Suprapubic skin (tissue), 4 donors: ENCODE data around the gene ATP13A3. TPM values are rescaled to one million over a fixed set of nuclear protein-coding genes. Genes with fewer than 3 reads are reported as not detected.
"Not testable (repeated sequence)": the region's sequence is repeated elsewhere in the genome, so short reads cannot be mapped to it uniquely, and the experiment has no call there.

Source experiments
- DNase-seq, 2 donors: peaks; one replicate each; pipeline ENCODE4 v3.0.0-alpha.2; 2019; ENCODE audit warnings: low spot score in 2 of 2
- H3K27ac ChIP-seq: fragments of 200-600 bp; sonication (generic); one replicate; pipeline ENCODE4 v1.5.1; 2019
- H3K27me3 ChIP-seq: fragments of 200-600 bp; sonication (generic); one replicate; pipeline ENCODE4 v1.5.1; 2019
- H3K36me3 ChIP-seq: fragments of 200-600 bp; sonication (generic); one replicate; pipeline ENCODE4 v1.5.1; 2019
- H3K4me1 ChIP-seq: fragments of 200-600 bp; sonication (generic); one replicate; pipeline ENCODE4 v1.5.1; 2019
- H3K4me3 ChIP-seq: fragments of 200-600 bp; sonication (generic); one replicate; pipeline ENCODE4 v1.5.1; 2019; ENCODE audit warnings: mild to moderate bottlenecking
- H3K9me3 ChIP-seq: fragments of 200-600 bp; sonication (generic); one replicate; pipeline ENCODE4 v1.5.1; 2019
- EP300 ChIP-seq: sonication (generic); formaldehyde crosslinking; IDR thresholded peaks from one replicate; pipeline ENCODE4 v1.6.1; 2017; ENCODE audit warnings: antibody characterized with exemption
- POLR2A ChIP-seq, 2 donors: fragments of 450-650 bp; IDR thresholded peaks; one replicate each; pipeline ENCODE4 v1.6.1; 2017; ENCODE audit warnings: antibody characterized with exemption in 2 of 2, mild to moderate bottlenecking in 2 of 2, moderate library complexity in 2 of 2
- POLR2AphosphoS5 ChIP-seq, 3 donors: sonication (generic); formaldehyde crosslinking; IDR thresholded peaks; one replicate each; pipeline ENCODE4 v1.6.1; 2017; ENCODE audit warnings: antibody characterized with exemption in 3 of 3
- WGBS: methylation state at CpG from one replicate; pipeline ENCODE4 v1.1.5; 2018; 5-methylcytosine and 5-hydroxymethylcytosine counted together
- total RNA-seq, 4 donors: library from RNA; depleted of rRNA; stranded (reverse); fragments of >200 nt; gene quantifications; one replicate each; pipeline ENCODE4 v1.1.0, GENCODE V29; 2016
- TF ChIP-seq, protein P1 (sequence below), 2 donors: fragments of 200-600 bp in 1 of 2; fragments of 450-650 bp in 1 of 2; sonication (generic) in 1 of 2; IDR thresholded peaks; one replicate each; pipeline ENCODE4 v1.5.1; 2016 to 2019; ENCODE audit warnings: antibody characterized with exemption in 2 of 2, mild to moderate bottlenecking in 1 of 2, moderate library complexity in 1 of 2

Gene ATP13A3
- total RNA-seq, 4 donors from 2014 or later: 49.3 to 76.0 (median 64.0) TPM

GRCh38 chr3:194485468-194485880 is 1.3 kb downstream of the ATP13A3 start:
- Histone ChIP-seq H3K27me3 (no peaks in the 10 kb centered on the region), H3K9me3 (no peaks in the 10 kb centered on the region), H3K36me3 (no peaks in the 10 kb centered on the region), H3K27ac (peak overlapping the region; percentile 91), H3K4me1 (peaks cover 34% of the 10 kb centered on the region), H3K4me3 (peak overlapping the region; percentile 89)
- TF ChIP-seq POLR2A (IDR thresholded peaks at IDR 0.05): no peak
- no peak for TF ChIP-seq POLR2AphosphoS5 (IDR thresholded peaks at IDR 0.05)
- no peak for TF ChIP-seq EP300
- TF ChIP-seq, protein P1, sequence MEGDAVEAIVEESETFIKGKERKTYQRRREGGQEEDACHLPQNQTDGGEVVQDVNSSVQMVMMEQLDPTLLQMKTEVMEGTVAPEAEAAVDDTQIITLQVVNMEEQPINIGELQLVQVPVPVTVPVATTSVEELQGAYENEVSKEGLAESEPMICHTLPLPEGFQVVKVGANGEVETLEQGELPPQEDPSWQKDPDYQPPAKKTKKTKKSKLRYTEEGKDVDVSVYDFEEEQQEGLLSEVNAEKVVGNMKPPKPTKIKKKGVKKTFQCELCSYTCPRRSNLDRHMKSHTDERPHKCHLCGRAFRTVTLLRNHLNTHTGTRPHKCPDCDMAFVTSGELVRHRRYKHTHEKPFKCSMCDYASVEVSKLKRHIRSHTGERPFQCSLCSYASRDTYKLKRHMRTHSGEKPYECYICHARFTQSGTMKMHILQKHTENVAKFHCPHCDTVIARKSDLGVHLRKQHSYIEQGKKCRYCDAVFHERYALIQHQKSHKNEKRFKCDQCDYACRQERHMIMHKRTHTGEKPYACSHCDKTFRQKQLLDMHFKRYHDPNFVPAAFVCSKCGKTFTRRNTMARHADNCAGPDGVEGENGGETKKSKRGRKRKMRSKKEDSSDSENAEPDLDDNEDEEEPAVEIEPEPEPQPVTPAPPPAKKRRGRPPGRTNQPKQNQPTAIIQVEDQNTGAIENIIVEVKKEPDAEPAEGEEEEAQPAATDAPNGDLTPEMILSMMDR (IDR thresholded peaks at IDR 0.05): no peak
- 15% methylated on average over 6 of the region's 6 CpGs for WGBS
- DNase-seq: no peak

DNA sequence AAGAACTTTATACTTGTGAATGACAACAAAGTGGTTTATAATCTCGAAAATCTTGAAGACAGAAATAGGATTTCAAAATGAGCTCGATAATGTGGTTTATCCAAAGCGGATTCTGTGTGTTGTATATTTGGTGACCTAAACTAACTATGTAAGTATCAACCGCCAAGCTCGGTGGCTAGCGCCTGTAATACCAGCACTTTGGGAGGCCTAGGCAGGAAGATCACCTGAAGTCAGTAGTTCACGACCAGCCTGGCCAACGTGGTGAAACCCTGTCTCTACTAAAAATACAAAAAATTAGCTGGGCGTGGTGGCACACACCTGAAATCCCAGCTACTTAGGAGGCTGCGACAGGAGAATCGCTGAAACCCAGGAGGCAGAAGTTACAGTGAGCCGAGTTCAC is 2.2 kb downstream of the ATP13A3 start:
- H3K27ac ChIP-seq: no peak overlapping the region
- H3K27me3 ChIP-seq: no peaks in the 10 kb centered on the region
- no peak overlapping the region for H3K4me3 ChIP-seq
- peaks cover 34% of the 10 kb centered on the region for H3K4me1 ChIP-seq
- no peaks in the 10 kb centered on the region for H3K36me3 ChIP-seq
- TF ChIP-seq, protein P1 (IDR thresholded peaks at IDR 0.05): no peak
- TF ChIP-seq POLR2A (IDR thresholded peaks at IDR 0.05) (no peak), EP300 (no peak), POLR2AphosphoS5 (IDR thresholded peaks at IDR 0.05) (no peak)
- DNase-seq: no peak
- 92% methylated on average over 12 of the region's 12 CpGs for WGBS
- no peaks in the 10 kb centered on the region for H3K9me3 ChIP-seq

- DNase-seq: no peak
- TF ChIP-seq, protein P1 (IDR thresholded peaks at IDR 0.05): no peak
- TF ChIP-seq EP300: no peak
- no peak for TF ChIP-seq POLR2AphosphoS5 (IDR thresholded peaks at IDR 0.05)
- TF ChIP-seq POLR2A (IDR thresholded peaks at IDR 0.05): no peak
- no peak overlapping the region for H3K4me3 ChIP-seq
- no peaks in the 10 kb centered on the region for H3K27me3 ChIP-seq
- WGBS: 92% methylated on average over 1 of the region's 1 CpG
- H3K27ac ChIP-seq: no peak overlapping the region
- peaks cover 34% of the 10 kb centered on the region for H3K4me1 ChIP-seq
- H3K36me3 ChIP-seq: no peaks in the 10 kb centered on the region
- no peaks in the 10 kb centered on the region for H3K9me3 ChIP-seq
Measured at GRCh38 chr3:194483850-194484249, 3.0 kb downstream of the ATP13A3 start.

DNA sequence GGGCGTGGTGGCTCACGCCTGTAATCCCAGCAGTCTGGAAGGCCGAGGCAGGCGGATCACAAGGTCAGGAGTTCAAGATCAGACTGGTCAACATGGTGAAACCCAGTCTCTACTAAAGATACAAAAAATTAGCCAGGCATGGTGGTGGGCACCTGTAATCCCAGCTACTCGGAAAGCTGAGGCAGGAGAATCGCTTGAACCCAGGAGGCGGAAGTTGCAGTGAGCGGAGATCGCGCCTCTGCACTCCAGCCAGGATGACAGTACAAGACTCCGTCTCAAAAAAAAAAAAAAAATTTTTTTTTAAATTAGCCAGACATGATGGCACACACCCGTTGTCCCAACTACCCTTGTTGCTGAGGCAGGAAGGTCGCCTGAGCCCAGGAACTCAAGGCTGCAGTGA is 4.0 kb downstream of the ATP13A3 start:
- H3K36me3 ChIP-seq, H3K9me3 ChIP-seq, H3K4me3 ChIP-seq, H3K27me3 ChIP-seq, H3K27ac ChIP-seq, DNase-seq: not testable (repeated sequence)
- WGBS: 89% methylated on average over 13 of the region's 13 CpGs
- H3K4me1 ChIP-seq: peaks cover 25% of the 10 kb centered on the region

GRCh38 chr3:194482196-194482593 is 4.6 kb downstream of the ATP13A3 start:
- TF ChIP-seq, protein P1 (IDR thresholded peaks at IDR 0.05): no peak
- WGBS: 61% methylated on average over 1 of the region's 1 CpG
- H3K9me3 ChIP-seq: no peaks in the 10 kb centered on the region
- H3K4me3 ChIP-seq: no peak overlapping the region
- H3K36me3 ChIP-seq: no peaks in the 10 kb centered on the region
- peaks cover 18% of the 10 kb centered on the region for H3K4me1 ChIP-seq
- DNase-seq: no peak
- no peak overlapping the region for H3K27ac ChIP-seq
- no peaks in the 10 kb centered on the region for H3K27me3 ChIP-seq

GRCh38 chr3:194481525-194482195 is 5.1 kb downstream of the ATP13A3 start:
- Histone ChIP-seq H3K4me3 (no peak overlapping the region), H3K36me3 (no peaks in the 10 kb centered on the region), H3K27ac (no peak overlapping the region), H3K27me3 (no peaks in the 10 kb centered on the region), H3K9me3 (no peaks in the 10 kb centered on the region), H3K4me1 (peaks cover 15% of the 10 kb centered on the region)
- DNase-seq: no peak
- 94% methylated on average over 5 of the region's 5 CpGs for WGBS
- TF ChIP-seq, protein P1 (IDR thresholded peaks at IDR 0.05): no peak
- TF ChIP-seq POLR2AphosphoS5 (IDR thresholded peaks at IDR 0.05): no peak
- no peak for TF ChIP-seq POLR2A (IDR thresholded peaks at IDR 0.05)
- no peak for TF ChIP-seq EP300
